ENCODE results near the gene MELK.

Gene MELK

GRCh38 chr9:36676091-36676490 is 103.4 kb downstream of the MELK start:
- DNase-seq (ENCODE audit: low read depth) = no peak

- no peak for DNase-seq (ENCODE audit: low read depth)
Measured at GRCh38 chr9:36676778-36677485, 104.2 kb downstream of the MELK start.

GRCh38 chr9:36677611-36678010 is 104.9 kb downstream of the MELK start:
- DNase-seq (ENCODE audit: low read depth) = no peak

- no peak for DNase-seq (ENCODE audit: low read depth)
Measured at GRCh38 chr9:36679710-36680109, 107.0 kb downstream of the MELK start.

- DNase-seq (ENCODE audit: low read depth) = no peak
Measured at GRCh38 chr9:36686471-36686870, 113.8 kb downstream of the MELK start.

- no peak for DNase-seq (ENCODE audit: low read depth)
Measured at GRCh38 chr9:36690412-36691168, 117.9 kb downstream of the MELK start.

GRCh38 chr9:36691671-36692070 is 119.0 kb downstream of the MELK start:
- no peak for DNase-seq (ENCODE audit: low read depth)

GRCh38 chr9:36698984-36699383 is 126.3 kb downstream of the MELK start:
- no peak for DNase-seq (ENCODE audit: low read depth)

- no peak for DNase-seq (ENCODE audit: low read depth)
Measured at GRCh38 chr9:36704148-36704547, 131.5 kb downstream of the MELK start.

- no peak for DNase-seq (ENCODE audit: low read depth)
Measured at GRCh38 chr9:36713515-36714490, 141.1 kb downstream of the MELK start.

GRCh38 chr9:36716496-36716895 is 143.8 kb downstream of the MELK start:
- DNase-seq (ENCODE audit: low read depth) = no peak

GRCh38 chr9:36717276-36717675 is 144.6 kb downstream of the MELK start:
- DNase-seq (ENCODE audit: low read depth) = no peak

- no peak for DNase-seq (ENCODE audit: low read depth)
Measured at GRCh38 chr9:36718612-36719011, 145.9 kb downstream of the MELK start.

- DNase-seq (ENCODE audit: low read depth) = no peak
Measured at GRCh38 chr9:36720043-36720442, 147.3 kb downstream of the MELK start.

- DNase-seq (ENCODE audit: low read depth) = no peak
Measured at GRCh38 chr9:36721846-36722588, 149.3 kb downstream of the MELK start.

- DNase-seq (ENCODE audit: low read depth) = no peak
Measured at GRCh38 chr9:36725777-36726356, 153.2 kb downstream of the MELK start.

Data from fibroblast of the conjunctiva (primary cell).